Measurements from ENCODE around the gene GRIK2. TPM values are rescaled to one million over a fixed set of nuclear protein-coding genes. Genes with fewer than 3 reads are reported as not detected.
"Not testable (repeated sequence)": the region's sequence is repeated elsewhere in the genome, so short reads cannot be mapped to it uniquely, and the experiment has no call there.

GRIK2 gene
- total RNA-seq, 1 donor from 2014 or later: not detected

GRCh38 chr6:102039441-102039840 lies 645.9 kb downstream of the GRIK2 start:
- Mint-ChIP-seq H3K27me3 (ENCODE audit: low read depth) (no peaks in the 10 kb centered on the region), H3K9me3 (peaks cover 7% of the 10 kb centered on the region), H3K4me1 (ENCODE audit: low read depth) (no peaks in the 10 kb centered on the region), H3K4me3 (ENCODE audit: low read depth) (no peak overlapping the region), H3K27ac (no peak overlapping the region), H3K36me3 (ENCODE audit: low read depth) (no peaks in the 10 kb centered on the region)
- DNase-seq (ENCODE audit: low spot score): no peak
- intact Hi-C loops (cut with micrococcal nuclease): no loop called here

- Mint-ChIP-seq H3K36me3 (ENCODE audit: low read depth) (no peaks in the 10 kb centered on the region), H3K9me3 (peaks cover 9% of the 10 kb centered on the region), H3K27ac (no peak overlapping the region), H3K4me1 (ENCODE audit: low read depth) (no peaks in the 10 kb centered on the region), H3K27me3 (ENCODE audit: low read depth) (no peaks in the 10 kb centered on the region), H3K4me3 (ENCODE audit: low read depth) (no peak overlapping the region)
- intact Hi-C loops (cut with micrococcal nuclease): no loop called here
- no peak for DNase-seq (ENCODE audit: low spot score)
Observed at GRCh38 chr6:102051001-102051400, 657.5 kb downstream of the GRIK2 start.

- Mint-ChIP-seq H3K9me3 (peaks cover 9% of the 10 kb centered on the region), H3K27me3 (ENCODE audit: low read depth) (no peaks in the 10 kb centered on the region), H3K4me3 (ENCODE audit: low read depth) (no peak overlapping the region), H3K4me1 (ENCODE audit: low read depth) (no peaks in the 10 kb centered on the region), H3K36me3 (ENCODE audit: low read depth) (no peaks in the 10 kb centered on the region), H3K27ac (no peak overlapping the region)
- intact Hi-C loops (cut with micrococcal nuclease): no loop called here
- DNase-seq (ENCODE audit: low spot score): no peak
Observed at GRCh38 chr6:102051720-102052119, 658.2 kb downstream of the GRIK2 start.

GRCh38 chr6:102064142-102064541 lies 670.6 kb downstream of the GRIK2 start:
- H3K36me3 Mint-ChIP-seq (ENCODE audit: low read depth): no peaks in the 10 kb centered on the region

GRCh38 chr6:102066301-102066700 lies 672.8 kb downstream of the GRIK2 start:
- Mint-ChIP-seq H3K36me3 (ENCODE audit: low read depth) (no peaks in the 10 kb centered on the region), H3K9me3 (peaks cover 4% of the 10 kb centered on the region), H3K4me3 (ENCODE audit: low read depth) (no peak overlapping the region), H3K27me3 (ENCODE audit: low read depth) (no peaks in the 10 kb centered on the region), H3K4me1 (ENCODE audit: low read depth) (no peaks in the 10 kb centered on the region), H3K27ac (no peak overlapping the region)
- no peak for DNase-seq (ENCODE audit: low spot score)
- intact Hi-C loops (cut with micrococcal nuclease): no loop called here

More at GRCh38 chr6:102064142-102064541, 670.6 kb downstream of the GRIK2 start:
- Mint-ChIP-seq H3K9me3 (peaks cover 4% of the 10 kb centered on the region), H3K27ac (no peak overlapping the region), H3K4me3 (ENCODE audit: low read depth) (no peak overlapping the region), H3K27me3 (ENCODE audit: low read depth) (no peaks in the 10 kb centered on the region), H3K4me1 (ENCODE audit: low read depth) (no peaks in the 10 kb centered on the region)
- intact Hi-C loops (cut with micrococcal nuclease): no loop called here
- no peak for DNase-seq (ENCODE audit: low spot score)

- Mint-ChIP-seq H3K9me3 (peaks cover 7% of the 10 kb centered on the region), H3K27me3 (ENCODE audit: low read depth) (no peaks in the 10 kb centered on the region), H3K36me3 (ENCODE audit: low read depth) (no peaks in the 10 kb centered on the region), H3K27ac (no peak overlapping the region), H3K4me3 (ENCODE audit: low read depth) (no peak overlapping the region), H3K4me1 (ENCODE audit: low read depth) (no peaks in the 10 kb centered on the region)
- intact Hi-C loops (cut with micrococcal nuclease): no loop called here
- no peak for DNase-seq (ENCODE audit: low spot score)
Observed at GRCh38 chr6:102068349-102068929, 674.9 kb downstream of the GRIK2 start.

GRCh38 chr6:102075539-102075938 lies 682.0 kb downstream of the GRIK2 start:
- Mint-ChIP-seq H3K27ac (no peak overlapping the region), H3K4me1 (ENCODE audit: low read depth) (no peaks in the 10 kb centered on the region), H3K4me3 (ENCODE audit: low read depth) (no peak overlapping the region), H3K9me3 (peaks cover 24% of the 10 kb centered on the region), H3K27me3 (ENCODE audit: low read depth) (no peaks in the 10 kb centered on the region), H3K36me3 (ENCODE audit: low read depth) (no peaks in the 10 kb centered on the region)
- no peak for DNase-seq (ENCODE audit: low spot score)
- intact Hi-C loops (cut with micrococcal nuclease): no loop called here

- no peak for DNase-seq (ENCODE audit: low spot score)
- H3K36me3 Mint-ChIP-seq (ENCODE audit: low read depth): no peaks in the 10 kb centered on the region
- H3K27ac Mint-ChIP-seq: no peak overlapping the region
- no peaks in the 10 kb centered on the region for H3K4me1 Mint-ChIP-seq (ENCODE audit: low read depth)
- no peaks in the 10 kb centered on the region for H3K27me3 Mint-ChIP-seq (ENCODE audit: low read depth)
- intact Hi-C loops (cut with micrococcal nuclease): no loop called here
- H3K4me3 Mint-ChIP-seq (ENCODE audit: low read depth): no peak overlapping the region
- peaks cover 13% of the 10 kb centered on the region for H3K9me3 Mint-ChIP-seq
Observed at GRCh38 chr6:102085257-102085656, 691.7 kb downstream of the GRIK2 start.

GRCh38 chr6:102088160-102088559 lies 694.7 kb downstream of the GRIK2 start:
- H3K36me3 Mint-ChIP-seq (ENCODE audit: low read depth); H3K27me3 Mint-ChIP-seq (ENCODE audit: low read depth); H3K27ac Mint-ChIP-seq; DNase-seq (ENCODE audit: low spot score); intact Hi-C loops (cut with micrococcal nuclease); H3K4me1 Mint-ChIP-seq (ENCODE audit: low read depth); H3K4me3 Mint-ChIP-seq (ENCODE audit: low read depth): not testable (repeated sequence)
- peaks cover 12% of the 10 kb centered on the region for H3K9me3 Mint-ChIP-seq

- Mint-ChIP-seq H3K27me3 (ENCODE audit: low read depth) (no peaks in the 10 kb centered on the region), H3K4me3 (ENCODE audit: low read depth) (no peak overlapping the region), H3K4me1 (ENCODE audit: low read depth) (no peaks in the 10 kb centered on the region), H3K36me3 (ENCODE audit: low read depth) (no peaks in the 10 kb centered on the region), H3K27ac (no peak overlapping the region), H3K9me3 (peaks cover 9% of the 10 kb centered on the region)
- intact Hi-C loops (cut with micrococcal nuclease): no loop called here
- no peak for DNase-seq (ENCODE audit: low spot score)
Observed at GRCh38 chr6:102114402-102114801, 720.9 kb downstream of the GRIK2 start.

GRCh38 chr6:102115911-102116310 lies 722.4 kb downstream of the GRIK2 start:
- no peaks in the 10 kb centered on the region for H3K4me1 Mint-ChIP-seq (ENCODE audit: low read depth)
- H3K36me3 Mint-ChIP-seq (ENCODE audit: low read depth): no peaks in the 10 kb centered on the region
- no peak overlapping the region for H3K4me3 Mint-ChIP-seq (ENCODE audit: low read depth)
- H3K27ac Mint-ChIP-seq: no peak overlapping the region
- no peak for DNase-seq (ENCODE audit: low spot score)
- H3K9me3 Mint-ChIP-seq: peaks cover 5% of the 10 kb centered on the region
- intact Hi-C loops (cut with micrococcal nuclease): no loop called here
- no peaks in the 10 kb centered on the region for H3K27me3 Mint-ChIP-seq (ENCODE audit: low read depth)

GRCh38 chr6:102118034-102118433 lies 724.5 kb downstream of the GRIK2 start:
- H3K9me3 Mint-ChIP-seq: peaks cover 5% of the 10 kb centered on the region
- intact Hi-C loops (cut with micrococcal nuclease): no loop called here

More at GRCh38 chr6:102118034-102118433, 724.5 kb downstream of the GRIK2 start:
- no peaks in the 10 kb centered on the region for H3K27me3 Mint-ChIP-seq (ENCODE audit: low read depth)
- no peaks in the 10 kb centered on the region for H3K4me1 Mint-ChIP-seq (ENCODE audit: low read depth)
- no peaks in the 10 kb centered on the region for H3K36me3 Mint-ChIP-seq (ENCODE audit: low read depth)
- no peak for DNase-seq (ENCODE audit: low spot score)
- no peak overlapping the region for H3K4me3 Mint-ChIP-seq (ENCODE audit: low read depth)
- H3K27ac Mint-ChIP-seq: no peak overlapping the region

Data from activated T-helper 2 cell treated with anti-CD3 and anti-CD28 coated beads, Interferon-gamma antibody, Interleukin-2, Interleukin-4, amounts not matched to agents 10 μg/mL and 5 μg/mL and 100 μg/mL, durations not matched to agents 14 hours and 24 hours and 36 hours (primary cell).